Neural cell (in vitro differentiated cells): Measurements from ENCODE around the gene SPIB. TPM values are rescaled to one million over a fixed set of nuclear protein-coding genes. Genes with fewer than 3 reads are reported as not detected.
"Not testable (repeated sequence)": the region's sequence is repeated elsewhere in the genome, so short reads cannot be mapped to it uniquely, and the experiment has no call there.

ENCODE experiments used
- H2AFZ ChIP-seq: fragments of 200-600, 300-800 bp; sonication (generic), shearing (Covaris generic); 2 replicates; pipeline ENCODE4 v1.6.0; 2014; ENCODE audit warnings: low read depth, mild to moderate bottlenecking, antibody characterized with exemption, low read length, moderate library complexity
- H3F3A ChIP-seq: fragments of 200-600 bp; shearing (Covaris generic); 2 replicates; pipeline ENCODE4 v1.6.1; 2016; ENCODE audit warnings: mild to moderate bottlenecking, moderate library complexity, mixed read lengths, antibody characterized with exemption, low read length; ENCODE audit not compliant: insufficient read depth, poor library complexity, severe bottlenecking
- H3K27ac ChIP-seq: fragments of 200-600, 300-800 bp; sonication (generic), shearing (Covaris generic); 2 replicates; pipeline ENCODE4 v1.5.1; 2014; ENCODE audit warnings: mild to moderate bottlenecking, low read length, moderate library complexity
- H3K27me3 ChIP-seq: fragments of 300-800, 200-600 bp; sonication (generic), shearing (Covaris generic); 2 replicates; pipeline ENCODE4 v1.6.0; 2014; ENCODE audit warnings: mild to moderate bottlenecking, low read depth, low read length, moderate library complexity; ENCODE audit not compliant: insufficient read depth
- H3K36me3 ChIP-seq: fragments of 300-800, 200-600 bp; sonication (generic), shearing (Covaris generic); 2 replicates; pipeline ENCODE4 v1.5.1; 2014; ENCODE audit warnings: mild to moderate bottlenecking, antibody characterized with exemption, low read length, moderate library complexity; ENCODE audit not compliant: insufficient read depth
- H3K4me2 ChIP-seq: fragments of 300-800, 200-600 bp; sonication (generic), shearing (Covaris generic); 2 replicates; pipeline ENCODE4 v1.6.0; 2014; ENCODE audit warnings: mild to moderate bottlenecking, low read length
- H3K4me3 ChIP-seq: fragments of 300-800, 200-600 bp; sonication (generic), shearing (Covaris generic); 2 replicates; pipeline ENCODE4 v1.5.1; 2014; ENCODE audit warnings: mild to moderate bottlenecking, low read length, moderate library complexity
- H3K79me2 ChIP-seq: fragments of 200-600 bp; shearing (Covaris generic); replicated peaks from 2 replicates; pipeline ENCODE4 v1.6.0; 2014; ENCODE audit warnings: mild to moderate bottlenecking, low read length, moderate library complexity; ENCODE audit not compliant: insufficient read depth
- H3K9ac ChIP-seq: fragments of 300-800, 200-600 bp; sonication (generic), shearing (Covaris generic); 2 replicates; pipeline ENCODE4 v1.6.1; 2016; ENCODE audit warnings: mild to moderate bottlenecking, low read length, mixed read lengths
- H3K9me2 ChIP-seq: fragments of 200-600 bp; shearing (Covaris generic); 2 replicates; pipeline ENCODE4 v1.6.1; 2016; ENCODE audit warnings: mild to moderate bottlenecking, low read length, mixed read lengths; ENCODE audit not compliant: insufficient read depth
- H3K9me3 ChIP-seq: fragments of 200-600, 300-800 bp; sonication (generic), shearing (Covaris generic); 2 replicates; pipeline ENCODE4 v1.6.1; 2016; ENCODE audit warnings: mild to moderate bottlenecking, mixed run types, low read length, moderate library complexity, mixed read lengths
- H4K20me1 ChIP-seq: fragments of 200-600 bp; shearing (Covaris generic); 2 replicates; pipeline ENCODE4 v1.6.1; 2016; ENCODE audit warnings: mild to moderate bottlenecking, mixed run types; ENCODE audit not compliant: insufficient read depth
- CTCF ChIP-seq: fragments of 450-650 bp; IDR thresholded peaks from 2 replicates; pipeline ENCODE4 v1.5.1; 2014; ENCODE audit warnings: antibody characterized with exemption, mild to moderate bottlenecking, moderate library complexity; ENCODE audit not compliant: poor library complexity, severe bottlenecking
- EP300 ChIP-seq: fragments of 450-650 bp; conservative IDR thresholded peaks from 2 replicates; pipeline ENCODE4 v1.6.1; 2014; ENCODE audit warnings: antibody characterized with exemption, mild to moderate bottlenecking, moderate library complexity; ENCODE audit not compliant: poor library complexity, severe bottlenecking
- EZH2 ChIP-seq: fragments of 200-600, 300-800 bp; shearing (Covaris generic), sonication (generic); IDR thresholded peaks from 2 replicates; pipeline ENCODE4 v1.6.1; 2014; ENCODE audit warnings: antibody characterized with exemption, low read length, borderline replicate concordance, mild to moderate bottlenecking; ENCODE audit not compliant: insufficient read depth, poor library complexity, severe bottlenecking
- MXI1 ChIP-seq: fragments of 450-650 bp; conservative IDR thresholded peaks from 2 replicates; pipeline ENCODE4 v1.6.1; 2014; ENCODE audit warnings: antibody characterized with exemption, mild to moderate bottlenecking; ENCODE audit not compliant: poor library complexity, severe bottlenecking
- POLR2AphosphoS5 ChIP-seq: IDR thresholded peaks from 2 replicates; pipeline ENCODE4 v1.6.1; 2012
- RAD21 ChIP-seq: fragments of 450-650 bp; conservative IDR thresholded peaks from 2 replicates; pipeline ENCODE4 v1.6.1; 2014; ENCODE audit warnings: antibody characterized with exemption, mild to moderate bottlenecking, moderate library complexity
- REST ChIP-seq: IDR thresholded peaks from 2 replicates; pipeline ENCODE4 v1.6.1; 2012; ENCODE audit warnings: borderline replicate concordance
- SMC3 ChIP-seq: fragments of 450-650 bp; conservative IDR thresholded peaks from 2 replicates; pipeline ENCODE4 v1.6.1; 2014; ENCODE audit warnings: antibody characterized with exemption, mild to moderate bottlenecking, moderate library complexity; ENCODE audit not compliant: poor library complexity
- TAF1 ChIP-seq: IDR thresholded peaks from 2 replicates; pipeline ENCODE4 v1.6.1; 2012; ENCODE audit warnings: low read depth
- polyA plus RNA-seq: library from polyadenylated mRNA; depleted of rRNA; stranded (reverse); fragments of >200 nt; gene quantifications from 2 replicates; pipeline ENCODE4 v1.2.3, GENCODE V29; 2014

Gene SPIB
- polyA plus RNA-seq, 1 donor from 2014 or later = not detected

- Histone ChIP-seq H3K27ac (no peak overlapping the region), H3K27me3 (no peaks in the 10 kb centered on the region), H3K9me3 (no peaks in the 10 kb centered on the region), H2AFZ (no peak overlapping the region), H3K4me2 (no peak overlapping the region), H3K4me3 (no peak overlapping the region), H3K9me2 (no peaks in the 10 kb centered on the region), H3K79me2 (no peaks in the 10 kb centered on the region), H3K9ac (no peak overlapping the region), H4K20me1 (no peaks in the 10 kb centered on the region), H3K36me3 (no peaks in the 10 kb centered on the region), H3F3A (no peaks in the 10 kb centered on the region)
- TF ChIP-seq POLR2AphosphoS5 (no peak), TAF1 (no peak), RAD21 (no peak), EP300 (no peak), CTCF (no peak), SMC3 (no peak), REST (no peak), EZH2 (no peak)
Observed at GRCh38 chr19:50468818-50469217, 50.1 kb downstream of the SPIB start.

- not testable (repeated sequence) for H3K27me3 ChIP-seq, H3K9ac ChIP-seq, H3K9me2 ChIP-seq, H3K9me3 ChIP-seq, H3K36me3 ChIP-seq, H3K4me3 ChIP-seq, H4K20me1 ChIP-seq, H2AFZ ChIP-seq, H3F3A ChIP-seq, H3K4me2 ChIP-seq, H3K27ac ChIP-seq
- H3K79me2 ChIP-seq = peaks cover 11% of the 10 kb centered on the region
Observed at GRCh38 chr19:50473336-50473735, 54.6 kb downstream of the SPIB start.

GRCh38 chr19:50475101-50475568 lies 56.4 kb downstream of the SPIB start:
- H3K9me3 ChIP-seq = no peaks in the 10 kb centered on the region
- no peak overlapping the region for H3K4me3 ChIP-seq
- H4K20me1 ChIP-seq = no peaks in the 10 kb centered on the region
- peaks cover 21% of the 10 kb centered on the region for H3K79me2 ChIP-seq
- no peaks in the 10 kb centered on the region for H3K9me2 ChIP-seq
- H3K4me2 ChIP-seq = no peak overlapping the region
- no peaks in the 10 kb centered on the region for H3K27me3 ChIP-seq
- H3K36me3 ChIP-seq = no peaks in the 10 kb centered on the region
- H3F3A ChIP-seq = peaks cover 3% of the 10 kb centered on the region
- H3K27ac ChIP-seq = no peak overlapping the region
- H3K9ac ChIP-seq = no peak overlapping the region
- TF ChIP-seq EZH2 (no peak), POLR2AphosphoS5 (no peak), TAF1 (no peak), EP300 (no peak), MXI1 (no peak), REST (no peak), CTCF (no peak), SMC3 (no peak), RAD21 (no peak)
- H2AFZ ChIP-seq = no peak overlapping the region
